HG03469 (cell line): ENCODE data around the gene COPG2.
A peak's percentile ranks its signal among the peaks of the same experiment; 100 is the strongest.

ENCODE experiments used
- ATAC-seq: cut with Tn5 transposase; IDR thresholded peaks from one replicate; pipeline ENCODE4 v1.9.1; 2021; ENCODE audit warnings: mild to moderate bottlenecking, moderate library complexity, moderate number of reproducible peaks; ENCODE audit not compliant: unreplicated experiment

COPG2 gene

GRCh38 chr7:130479716-130480400, 188.7 kb downstream of the COPG2 start:
- no peak for ATAC-seq

GRCh38 chr7:130478991-130479390, 189.6 kb downstream of the COPG2 start:
- no peak for ATAC-seq

GRCh38 chr7:130476297-130477150, 192.0 kb downstream of the COPG2 start:
- ATAC-seq = peak; percentile 58

- no peak for ATAC-seq
Measured at GRCh38 chr7:130475776-130476175, 192.8 kb downstream of the COPG2 start.

GRCh38 chr7:130473876-130474275, 194.7 kb downstream of the COPG2 start:
- ATAC-seq = no peak

- no peak for ATAC-seq
Measured at GRCh38 chr7:130473289-130473688, 195.3 kb downstream of the COPG2 start.

GRCh38 chr7:130471974-130472373, 196.6 kb downstream of the COPG2 start:
- no peak for ATAC-seq

GRCh38 chr7:130468612-130469011, 199.9 kb downstream of the COPG2 start:
- no peak for ATAC-seq

GRCh38 chr7:130463553-130464434, 204.8 kb downstream of the COPG2 start:
- no peak for ATAC-seq

- ATAC-seq = no peak
Measured at GRCh38 chr7:130461272-130461671, 207.3 kb downstream of the COPG2 start.

- no peak for ATAC-seq
Measured at GRCh38 chr7:130458257-130458656, 210.3 kb downstream of the COPG2 start.
